Ovary (tissue), 3 donors: ENCODE data around the gene GPR180.

ENCODE experiments used
- CTCF ChIP-seq, 3 donors: fragments of 450-650 bp in 2 of 3; fragments of 200-600 bp in 1 of 3; IDR thresholded peaks; one replicate each; pipeline versions ENCODE4 v1.5.1 to v1.8.0; 2016 to 2022; ENCODE audit warnings: antibody characterized with exemption in 3 of 3, mild to moderate bottlenecking in 1 of 3
- EP300 ChIP-seq: sonication (generic); formaldehyde crosslinking; IDR thresholded peaks from one replicate; pipeline ENCODE4 v1.6.1; 2017; ENCODE audit warnings: antibody characterized with exemption
- POLR2A ChIP-seq: fragments of 450-650 bp; IDR thresholded peaks from one replicate; pipeline ENCODE4 v1.6.1; 2017; ENCODE audit warnings: antibody characterized with exemption, mild to moderate bottlenecking, moderate library complexity
- donor health status: DM: no; HTN: no; CAD: no.

- TF ChIP-seq CTCF (IDR thresholded peaks at IDR 0.05) (no peak), POLR2A (no peak), EP300 (no peak)
Observed at GRCh38 chr13:94585543-94586101, 16.0 kb upstream of the GPR180 start.
